DND-41 (cell line): ENCODE results near the gene NR4A2.
"Not testable (repeated sequence)": the region's sequence is repeated elsewhere in the genome, so short reads cannot be mapped to it uniquely, and the experiment has no call there.

Experiments used
- ATAC-seq: fragments of 200-7000 bp; cut with Tn5 transposase; 3 replicates; pipeline ENCODE4 v1.9.1; 2021; ENCODE audit warnings: low read depth; ENCODE audit not compliant: insufficient read depth
- DNase-seq: peaks from one replicate; pipeline ENCODE4 v3.0.0-alpha.2; 2020
- H2AFZ ChIP-seq: 2 replicates; pipeline ENCODE4 v1.6.0; 2012; ENCODE audit warnings: low read depth, low read length
- H3K27ac ChIP-seq: 2 replicates; pipeline ENCODE4 v1.5.1; 2012; ENCODE audit warnings: low read length, inconsistent platforms
- H3K27me3 ChIP-seq: fragments of 200-600 bp; sonication (generic); 2 replicates; pipeline ENCODE4 v1.6.0; 2012; ENCODE audit warnings: low read length, mild to moderate bottlenecking, inconsistent platforms; ENCODE audit not compliant: insufficient read depth, poor library complexity
- H3K36me3 ChIP-seq: 2 replicates; pipeline ENCODE4 v1.5.1; 2012; ENCODE audit warnings: low read length, inconsistent platforms; ENCODE audit not compliant: insufficient read depth
- H3K4me1 ChIP-seq: 2 replicates; pipeline ENCODE4 v1.5.1; 2012; ENCODE audit warnings: mild to moderate bottlenecking, low read length; ENCODE audit not compliant: insufficient read depth
- H3K4me2 ChIP-seq: 2 replicates; pipeline ENCODE4 v1.6.0; 2012; ENCODE audit warnings: mild to moderate bottlenecking, moderate library complexity, low read length, inconsistent platforms; ENCODE audit not compliant: insufficient read depth
- H3K4me3 ChIP-seq, 2 experiments: fragments of 200-600 bp in 1 of 2; shearing (Covaris generic) in 1 of 2; 2 replicates each; pipeline ENCODE4 v1.5.1; 2012 to 2016; ENCODE audit warnings: inconsistent platforms in 2 of 2, low read length in 2 of 2, mild to moderate bottlenecking in 2 of 2, low read depth in 1 of 2, moderate library complexity in 1 of 2
- H3K79me2 ChIP-seq: 2 replicates; pipeline ENCODE4 v1.6.0; 2012; ENCODE audit warnings: low read length, inconsistent platforms; ENCODE audit not compliant: insufficient read depth
- H3K9ac ChIP-seq: 2 replicates; pipeline ENCODE4 v1.6.0; 2012; ENCODE audit warnings: low read depth, mild to moderate bottlenecking, inconsistent platforms, low read length, moderate library complexity
- H3K9me3 ChIP-seq: 2 replicates; pipeline ENCODE4 v1.5.1; 2012; ENCODE audit warnings: low read length, moderate library complexity, mild to moderate bottlenecking, inconsistent platforms; ENCODE audit not compliant: insufficient read depth, severe bottlenecking
- H4K20me1 ChIP-seq: 2 replicates; pipeline ENCODE4 v1.6.0; 2012; ENCODE audit warnings: low read length; ENCODE audit not compliant: insufficient read depth
- CTCF ChIP-seq: IDR thresholded peaks from 2 replicates; pipeline ENCODE4 v1.5.1; 2012; ENCODE audit warnings: borderline replicate concordance, low read length, moderate library complexity, mild to moderate bottlenecking; ENCODE audit not compliant: poor library complexity, severe bottlenecking; ENCODE audit errors: extremely low read depth
- EZH2 ChIP-seq: IDR thresholded peaks from 3 replicates; pipeline ENCODE4 v1.6.1; 2012; ENCODE audit warnings: borderline replicate concordance, low read depth, mild to moderate bottlenecking, moderate library complexity, low read length, inconsistent platforms; ENCODE audit not compliant: severe bottlenecking

The NR4A2 gene

GRCh38 chr2:156306821-156307220, 25.7 kb downstream of the NR4A2 start:
- ATAC-seq (no peak), DNase-seq (no peak)
- no peak overlapping the region for H3K27ac ChIP-seq
- no peak for TF ChIP-seq EZH2
- no peak for TF ChIP-seq CTCF
- H3K9ac ChIP-seq: no peak overlapping the region
- no peaks in the 10 kb centered on the region for H3K27me3 ChIP-seq
- no peak overlapping the region for H3K4me3 ChIP-seq
- no peaks in the 10 kb centered on the region for H3K36me3 ChIP-seq
- H2AFZ ChIP-seq: no peak overlapping the region
- H3K9me3 ChIP-seq: no peaks in the 10 kb centered on the region
- H3K4me2 ChIP-seq: no peak overlapping the region
- no peaks in the 10 kb centered on the region for H3K79me2 ChIP-seq
- H4K20me1 ChIP-seq: no peaks in the 10 kb centered on the region
- H3K4me1 ChIP-seq: no peaks in the 10 kb centered on the region

GRCh38 chr2:156305121-156305520, 27.4 kb downstream of the NR4A2 start:
- Histone ChIP-seq H2AFZ (no peak overlapping the region), H3K36me3 (no peaks in the 10 kb centered on the region), H3K9me3 (no peaks in the 10 kb centered on the region), H3K4me3 (no peak overlapping the region), H3K4me1 (no peaks in the 10 kb centered on the region), H3K27ac (no peak overlapping the region), H3K9ac (no peak overlapping the region), H3K79me2 (no peaks in the 10 kb centered on the region), H3K27me3 (no peaks in the 10 kb centered on the region), H4K20me1 (no peaks in the 10 kb centered on the region), H3K4me2 (no peak overlapping the region)
- no peak for ATAC-seq
- TF ChIP-seq EZH2 (no peak), CTCF (no peak)
- DNase-seq: no peak

- H2AFZ ChIP-seq: no peak overlapping the region
- H3K4me3 ChIP-seq: no peak overlapping the region
- no peaks in the 10 kb centered on the region for H4K20me1 ChIP-seq
- H3K4me2 ChIP-seq: no peak overlapping the region
- no peak overlapping the region for H3K27ac ChIP-seq
- TF ChIP-seq CTCF: no peak
- no peak for TF ChIP-seq EZH2
- no peaks in the 10 kb centered on the region for H3K27me3 ChIP-seq
- H3K9ac ChIP-seq: no peak overlapping the region
- no peak for ATAC-seq
- no peaks in the 10 kb centered on the region for H3K4me1 ChIP-seq
- no peaks in the 10 kb centered on the region for H3K79me2 ChIP-seq
- DNase-seq: no peak
- H3K9me3 ChIP-seq: no peaks in the 10 kb centered on the region
- H3K36me3 ChIP-seq: no peaks in the 10 kb centered on the region
Measured at GRCh38 chr2:156300337-156300736, 32.2 kb downstream of the NR4A2 start.

- H4K20me1 ChIP-seq: no peaks in the 10 kb centered on the region
- H3K36me3 ChIP-seq: no peaks in the 10 kb centered on the region
- no peak overlapping the region for H3K4me3 ChIP-seq
- no peak overlapping the region for H2AFZ ChIP-seq
- no peak overlapping the region for H3K4me2 ChIP-seq
- TF ChIP-seq EZH2 (no peak), CTCF (no peak)
- no peaks in the 10 kb centered on the region for H3K79me2 ChIP-seq
- ATAC-seq (no peak), DNase-seq (no peak)
- no peaks in the 10 kb centered on the region for H3K4me1 ChIP-seq
- H3K9me3 ChIP-seq: peaks cover 3% of the 10 kb centered on the region
- no peak overlapping the region for H3K27ac ChIP-seq
- H3K27me3 ChIP-seq: no peaks in the 10 kb centered on the region
- H3K9ac ChIP-seq: no peak overlapping the region
Measured at GRCh38 chr2:156294945-156295580, 37.5 kb downstream of the NR4A2 start.

- H4K20me1 ChIP-seq, H3K27me3 ChIP-seq, H3K27ac ChIP-seq, ATAC-seq, H3K36me3 ChIP-seq, H3K4me1 ChIP-seq, H3K79me2 ChIP-seq, H2AFZ ChIP-seq, H3K4me3 ChIP-seq, H3K9ac ChIP-seq, H3K9me3 ChIP-seq, DNase-seq, H3K4me2 ChIP-seq: not testable (repeated sequence)
Measured at GRCh38 chr2:156293382-156293781, 39.1 kb downstream of the NR4A2 start.
